Measurements from ENCODE around the gene SEPTIN10. TPM values are rescaled to one million over a fixed set of nuclear protein-coding genes. Genes with fewer than 3 reads are reported as not detected.

SEPTIN10 gene
- total RNA-seq, 2 experiments from 2014 or later: 8.4 to 9.8 TPM

Other genes with a start within 250 kb of the SEPTIN10 start
- 1 to 10 TPM in 1 of 2 experiments, under 1 TPM in 1; 0.97 to 1.0 TPM for gene SOWAHC, start 398 bp upstream of the SEPTIN10 start, total RNA-seq
- gene RGPD5, start 180.3 kb upstream of the SEPTIN10 start, total RNA-seq: 10 to 100 TPM; 35.1 to 38.6 TPM